ENCODE data around the gene L3MBTL4. TPM values are rescaled to one million over a fixed set of nuclear protein-coding genes. Genes with fewer than 3 reads are reported as not detected.

Gene L3MBTL4
- total RNA-seq, 1 experiment from 2014 or later, result 1.4 TPM

GRCh38 chr18:6254456-6254855 lies 160.3 kb downstream of the L3MBTL4 start (continued):
- TF ChIP-seq, protein P1, sequence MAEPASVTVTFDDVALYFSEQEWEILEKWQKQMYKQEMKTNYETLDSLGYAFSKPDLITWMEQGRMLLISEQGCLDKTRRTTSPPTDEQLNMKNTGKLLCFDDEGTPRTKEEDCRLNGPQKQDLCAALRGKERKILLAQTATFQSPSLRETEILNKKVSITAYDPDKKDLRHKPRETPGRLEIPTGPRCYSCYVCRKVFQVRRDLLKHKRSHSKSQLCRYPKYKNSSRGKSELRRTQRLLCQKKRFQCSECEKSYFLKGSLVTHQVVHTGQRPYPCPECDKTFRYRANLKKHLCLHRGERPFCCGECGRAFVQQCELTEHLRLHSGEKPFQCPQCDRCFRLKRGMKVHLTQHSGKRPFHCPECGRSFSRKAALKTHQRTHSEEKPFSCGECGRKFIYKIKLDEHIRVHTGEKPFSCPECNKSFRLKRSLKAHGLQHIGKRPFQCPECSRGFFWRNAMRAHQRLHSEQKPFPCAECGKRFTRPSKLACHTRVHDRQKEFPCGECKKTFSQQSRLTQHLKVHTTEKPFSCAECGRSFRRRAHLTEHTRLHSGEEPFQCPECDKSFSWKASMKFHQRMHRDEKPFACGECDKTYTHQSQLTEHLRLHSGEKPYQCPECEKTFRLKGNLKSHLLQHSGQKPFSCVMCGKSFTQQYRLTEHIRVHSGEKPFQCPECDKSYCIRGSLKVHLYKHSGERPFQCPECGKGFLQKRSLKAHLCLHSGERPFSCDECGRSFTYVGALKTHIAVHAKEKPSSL (CRISPR knock-in tag; conservative IDR thresholded peaks at IDR 0.05), result no peak
- TF ChIP-seq ZNF512 (CRISPR knock-in tag; IDR thresholded peaks at IDR 0.05; ENCODE audit: borderline replicate concordance) (no peak), MAX (CRISPR knock-in tag; IDR thresholded peaks at IDR 0.05) (no peak), FOXJ3 (CRISPR knock-in tag; IDR thresholded peaks at IDR 0.05; ENCODE audit: borderline replicate concordance) (no peak), FOXP1 (CRISPR knock-in tag; IDR thresholded peaks at IDR 0.05; ENCODE audit: borderline replicate concordance) (no peak), ZNF219 (CRISPR knock-in tag; IDR thresholded peaks at IDR 0.05; ENCODE audit: borderline replicate concordance) (no peak), TCF7 (CRISPR knock-in tag; IDR thresholded peaks at IDR 0.05; ENCODE audit: low read depth) (no peak), ZNF232 (CRISPR knock-in tag; IDR thresholded peaks at IDR 0.05) (no peak), TEAD4 (CRISPR knock-in tag; IDR thresholded peaks at IDR 0.05) (no peak), ZNF263 (CRISPR knock-in tag; IDR thresholded peaks at IDR 0.05; ENCODE audit: low read depth) (no peak), ZNF138 (CRISPR knock-in tag; conservative IDR thresholded peaks at IDR 0.05) (no peak)
- TF ChIP-seq, protein P2, sequence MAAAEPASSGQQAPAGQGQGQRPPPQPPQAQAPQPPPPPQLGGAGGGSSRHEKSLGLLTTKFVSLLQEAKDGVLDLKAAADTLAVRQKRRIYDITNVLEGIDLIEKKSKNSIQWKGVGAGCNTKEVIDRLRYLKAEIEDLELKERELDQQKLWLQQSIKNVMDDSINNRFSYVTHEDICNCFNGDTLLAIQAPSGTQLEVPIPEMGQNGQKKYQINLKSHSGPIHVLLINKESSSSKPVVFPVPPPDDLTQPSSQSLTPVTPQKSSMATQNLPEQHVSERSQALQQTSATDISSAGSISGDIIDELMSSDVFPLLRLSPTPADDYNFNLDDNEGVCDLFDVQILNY (CRISPR knock-in tag; IDR thresholded peaks at IDR 0.05), result no peak

DNA sequence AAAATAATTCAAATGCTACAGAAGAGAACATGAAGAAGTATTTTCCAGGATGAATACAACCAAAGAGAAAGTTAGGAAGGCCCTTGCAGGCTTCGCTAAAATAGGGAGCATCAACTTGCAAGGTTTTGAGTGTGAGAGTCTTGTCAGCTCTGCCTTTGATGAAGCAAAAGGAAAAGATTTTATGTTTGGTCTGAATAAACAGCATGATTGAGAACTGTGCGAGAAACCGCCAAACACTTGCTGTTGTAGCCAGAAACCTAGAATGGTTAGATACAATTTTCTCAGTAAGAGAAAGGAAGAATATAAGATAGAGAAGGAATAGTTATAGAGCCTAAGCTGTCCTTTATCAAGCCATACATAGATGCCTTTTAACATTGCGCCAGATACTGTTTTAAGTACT lies 163.6 kb downstream of the L3MBTL4 start:
- DNase-seq (ENCODE audit: low spot score) (no peak), ATAC-seq (no peak)
- ChIA-PET POLR2A (no interaction called here), CTCF (interaction anchor here (0.6 kb wide), 1 partner anchor 481 kb away, joined by 3 read pairs; no protein-coding TSS in a partner anchor)
- Mint-ChIP-seq H3K9me3 (no peaks in the 10 kb centered on the region), H3K36me3 (no peaks in the 10 kb centered on the region), H3K4me1 (no peaks in the 10 kb centered on the region), H3K27ac (no peak overlapping the region), H3K4me3 (no peak overlapping the region), H3K27me3 (ENCODE audit: low read depth) (no peaks in the 10 kb centered on the region)
- TF ChIP-seq CTCF (IDR thresholded peaks at IDR 0.05) (no peak), GTF2I (CRISPR knock-in tag; conservative IDR thresholded peaks at IDR 0.05) (no peak), USF2 (CRISPR knock-in tag; IDR thresholded peaks at IDR 0.05) (no peak), JUN (CRISPR knock-in tag; IDR thresholded peaks at IDR 0.05) (no peak), SP1 (CRISPR knock-in tag; conservative IDR thresholded peaks at IDR 0.05) (no peak)
- TF ChIP-seq, protein P3, sequence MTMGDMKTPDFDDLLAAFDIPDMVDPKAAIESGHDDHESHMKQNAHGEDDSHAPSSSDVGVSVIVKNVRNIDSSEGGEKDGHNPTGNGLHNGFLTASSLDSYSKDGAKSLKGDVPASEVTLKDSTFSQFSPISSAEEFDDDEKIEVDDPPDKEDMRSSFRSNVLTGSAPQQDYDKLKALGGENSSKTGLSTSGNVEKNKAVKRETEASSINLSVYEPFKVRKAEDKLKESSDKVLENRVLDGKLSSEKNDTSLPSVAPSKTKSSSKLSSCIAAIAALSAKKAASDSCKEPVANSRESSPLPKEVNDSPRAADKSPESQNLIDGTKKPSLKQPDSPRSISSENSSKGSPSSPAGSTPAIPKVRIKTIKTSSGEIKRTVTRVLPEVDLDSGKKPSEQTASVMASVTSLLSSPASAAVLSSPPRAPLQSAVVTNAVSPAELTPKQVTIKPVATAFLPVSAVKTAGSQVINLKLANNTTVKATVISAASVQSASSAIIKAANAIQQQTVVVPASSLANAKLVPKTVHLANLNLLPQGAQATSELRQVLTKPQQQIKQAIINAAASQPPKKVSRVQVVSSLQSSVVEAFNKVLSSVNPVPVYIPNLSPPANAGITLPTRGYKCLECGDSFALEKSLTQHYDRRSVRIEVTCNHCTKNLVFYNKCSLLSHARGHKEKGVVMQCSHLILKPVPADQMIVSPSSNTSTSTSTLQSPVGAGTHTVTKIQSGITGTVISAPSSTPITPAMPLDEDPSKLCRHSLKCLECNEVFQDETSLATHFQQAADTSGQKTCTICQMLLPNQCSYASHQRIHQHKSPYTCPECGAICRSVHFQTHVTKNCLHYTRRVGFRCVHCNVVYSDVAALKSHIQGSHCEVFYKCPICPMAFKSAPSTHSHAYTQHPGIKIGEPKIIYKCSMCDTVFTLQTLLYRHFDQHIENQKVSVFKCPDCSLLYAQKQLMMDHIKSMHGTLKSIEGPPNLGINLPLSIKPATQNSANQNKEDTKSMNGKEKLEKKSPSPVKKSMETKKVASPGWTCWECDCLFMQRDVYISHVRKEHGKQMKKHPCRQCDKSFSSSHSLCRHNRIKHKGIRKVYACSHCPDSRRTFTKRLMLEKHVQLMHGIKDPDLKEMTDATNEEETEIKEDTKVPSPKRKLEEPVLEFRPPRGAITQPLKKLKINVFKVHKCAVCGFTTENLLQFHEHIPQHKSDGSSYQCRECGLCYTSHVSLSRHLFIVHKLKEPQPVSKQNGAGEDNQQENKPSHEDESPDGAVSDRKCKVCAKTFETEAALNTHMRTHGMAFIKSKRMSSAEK (CRISPR knock-in tag; IDR thresholded peaks at IDR 0.05; ENCODE audit: borderline replicate concordance), result no peak

All from WTC11 (cell line).